HepG2 (cell line): ENCODE results near the gene CYSRT1. TPM values are rescaled to one million over a fixed set of nuclear protein-coding genes. Genes with fewer than 3 reads are reported as not detected.

Experiments used
- AGO1 ChIP-seq: fragments of 200-400 bp; formaldehyde crosslinking; IDR thresholded peaks from 2 replicates; pipeline ENCODE4 v1.6.1; 2017; ENCODE audit warnings: mild to moderate bottlenecking, low read depth, low read length, moderate library complexity; ENCODE audit not compliant: poor library complexity, severe bottlenecking
- CEBPG ChIP-seq: IDR thresholded peaks from 2 replicates; pipeline ENCODE4 v1.6.1; 2016
- ETV5 ChIP-seq: IDR thresholded peaks from 2 replicates; pipeline ENCODE4 v1.6.1; 2018; ENCODE audit warnings: missing biosample characterization, missing genetic modification reagents, inconsistent platforms, borderline replicate concordance
- HOXA9 ChIP-seq: sonication (generic); formaldehyde crosslinking; IDR thresholded peaks from 2 replicates; pipeline ENCODE4 v1.8.1; 2022; ENCODE audit warnings: missing genetic modification reagents, mild to moderate bottlenecking, moderate library complexity, borderline replicate concordance
- LCORL ChIP-seq, 2 experiments: fragments of 450-650 bp in 1 of 2; sonication (generic) in 1 of 2; formaldehyde crosslinking in 1 of 2; IDR thresholded peaks; 2 replicates each; pipeline versions ENCODE4 v1.5.0 to v1.6.1; 2017 to 2020; ENCODE audit warnings: antibody characterized with exemption in 1 of 2, missing genetic modification reagents in 1 of 2
- RARA ChIP-seq: IDR thresholded peaks from 2 replicates; pipeline ENCODE4 v1.6.1; 2016; ENCODE audit warnings: missing genetic modification reagents, missing compliant biosample characterization
- SIN3A ChIP-seq: IDR thresholded peaks from 2 replicates; pipeline ENCODE4 v1.6.1; 2011; ENCODE audit warnings: low read depth, mild to moderate bottlenecking, control low read depth, low read length, borderline replicate concordance
- TBX3 ChIP-seq: fragments of 450-650 bp; IDR thresholded peaks from 2 replicates; pipeline ENCODE4 v1.6.1; 2017; ENCODE audit warnings: antibody characterized with exemption, mild to moderate bottlenecking, inconsistent platforms, borderline replicate concordance
- ZFY ChIP-seq: sonication (generic); formaldehyde crosslinking; IDR thresholded peaks from 2 replicates; pipeline ENCODE4 v1.4.0; 2020; ENCODE audit warnings: missing genetic modification reagents
- ZKSCAN8 ChIP-seq: IDR thresholded peaks from 2 replicates; pipeline ENCODE4 v1.6.1; 2016; ENCODE audit warnings: borderline replicate concordance, missing genetic modification reagents, missing compliant biosample characterization
- ZNF180 ChIP-seq: sonication (generic); formaldehyde crosslinking; IDR thresholded peaks from 2 replicates; pipeline ENCODE4 v1.4.0; 2020; ENCODE audit warnings: low read depth, missing genetic modification reagents, borderline replicate concordance
- ZNF446 ChIP-seq: sonication (generic); formaldehyde crosslinking; IDR thresholded peaks from 2 replicates; pipeline ENCODE4 v1.5.0; 2020; ENCODE audit warnings: mild to moderate bottlenecking, missing genetic modification reagents
- ZNF567 ChIP-seq: sonication (generic); formaldehyde crosslinking; IDR thresholded peaks from 2 replicates; pipeline ENCODE4 v1.8.1; 2023; ENCODE audit warnings: mild to moderate bottlenecking, missing genetic modification reagents, borderline replicate concordance
- ZNF569 ChIP-seq: sonication (generic); formaldehyde crosslinking; IDR thresholded peaks from 2 replicates; pipeline ENCODE4 v1.5.0; 2020; ENCODE audit warnings: mild to moderate bottlenecking, missing genetic modification reagents, moderate library complexity, borderline replicate concordance
- ZNF879 ChIP-seq: sonication (generic); formaldehyde crosslinking; IDR thresholded peaks from 2 replicates; pipeline ENCODE4 v1.8.1; 2023; ENCODE audit warnings: missing genetic modification reagents
- ZSCAN20 ChIP-seq: sonication (generic); formaldehyde crosslinking; IDR thresholded peaks from 2 replicates; pipeline ENCODE4 v1.4.0; 2020; ENCODE audit warnings: missing genetic modification reagents, mild to moderate bottlenecking, borderline replicate concordance
- polyA plus RNA-seq, 8 experiments: library from polyadenylated mRNA; depleted of rRNA in 3 of 8; stranded (reverse) in 7 of 8; unstranded in 1 of 8; fragments of >200 nt; fragmentation: Illumina TruSeq in 4 of 8; extraction: Trizol in 4 of 8; gene quantifications; 2 replicates each; pipeline versions ENCODE4 v1.2.1 to v1.2.3, GENCODE V29; 2011 to 2016; ENCODE audit warnings: low read depth in 4 of 8, missing spikeins in 1 of 8, mixed read lengths in 1 of 8; ENCODE audit not compliant: insufficient read depth in 1 of 8
- total RNA-seq, 5 experiments: library from RNA; depleted of rRNA; stranded (reverse); fragments of >200 nt; fragmentation: Illumina TruSeq; extraction: Trizol; gene quantifications; 2 replicates each; pipeline ENCODE4 v1.2.3, GENCODE V29; 2016; ENCODE audit warnings: low read depth in 1 of 5
- TF ChIP-seq, protein P1 (sequence below): sonication (generic); formaldehyde crosslinking; IDR thresholded peaks from 2 replicates; pipeline ENCODE4 v1.5.1; 2020; ENCODE audit warnings: mild to moderate bottlenecking, missing genetic modification reagents, moderate library complexity
- TF ChIP-seq, protein P2 (sequence below): IDR thresholded peaks from 2 replicates; pipeline ENCODE4 v1.6.1; 2016; ENCODE audit warnings: mild to moderate bottlenecking

Gene CYSRT1
- total and polyA plus RNA-seq, 2 of the 13 experiments (the other 11 are each of a cell fraction or from before 2014, with no cell fraction given): 1.5 to 2.1 TPM

GRCh38 chr9:137247135-137247915 lies 22.4 kb downstream of the CYSRT1 start (continued):
- TF ChIP-seq, protein P1, sequence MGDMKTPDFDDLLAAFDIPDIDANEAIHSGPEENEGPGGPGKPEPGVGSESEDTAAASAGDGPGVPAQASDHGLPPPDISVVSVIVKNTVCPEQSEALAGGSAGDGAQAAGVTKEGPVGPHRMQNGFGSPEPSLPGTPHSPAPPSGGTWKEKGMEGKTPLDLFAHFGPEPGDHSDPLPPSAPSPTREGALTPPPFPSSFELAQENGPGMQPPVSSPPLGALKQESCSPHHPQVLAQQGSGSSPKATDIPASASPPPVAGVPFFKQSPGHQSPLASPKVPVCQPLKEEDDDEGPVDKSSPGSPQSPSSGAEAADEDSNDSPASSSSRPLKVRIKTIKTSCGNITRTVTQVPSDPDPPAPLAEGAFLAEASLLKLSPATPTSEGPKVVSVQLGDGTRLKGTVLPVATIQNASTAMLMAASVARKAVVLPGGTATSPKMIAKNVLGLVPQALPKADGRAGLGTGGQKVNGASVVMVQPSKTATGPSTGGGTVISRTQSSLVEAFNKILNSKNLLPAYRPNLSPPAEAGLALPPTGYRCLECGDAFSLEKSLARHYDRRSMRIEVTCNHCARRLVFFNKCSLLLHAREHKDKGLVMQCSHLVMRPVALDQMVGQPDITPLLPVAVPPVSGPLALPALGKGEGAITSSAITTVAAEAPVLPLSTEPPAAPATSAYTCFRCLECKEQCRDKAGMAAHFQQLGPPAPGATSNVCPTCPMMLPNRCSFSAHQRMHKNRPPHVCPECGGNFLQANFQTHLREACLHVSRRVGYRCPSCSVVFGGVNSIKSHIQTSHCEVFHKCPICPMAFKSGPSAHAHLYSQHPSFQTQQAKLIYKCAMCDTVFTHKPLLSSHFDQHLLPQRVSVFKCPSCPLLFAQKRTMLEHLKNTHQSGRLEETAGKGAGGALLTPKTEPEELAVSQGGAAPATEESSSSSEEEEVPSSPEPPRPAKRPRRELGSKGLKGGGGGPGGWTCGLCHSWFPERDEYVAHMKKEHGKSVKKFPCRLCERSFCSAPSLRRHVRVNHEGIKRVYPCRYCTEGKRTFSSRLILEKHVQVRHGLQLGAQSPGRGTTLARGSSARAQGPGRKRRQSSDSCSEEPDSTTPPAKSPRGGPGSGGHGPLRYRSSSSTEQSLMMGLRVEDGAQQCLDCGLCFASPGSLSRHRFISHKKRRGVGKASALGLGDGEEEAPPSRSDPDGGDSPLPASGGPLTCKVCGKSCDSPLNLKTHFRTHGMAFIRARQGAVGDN (CRISPR knock-in tag): peak; percentile 59
- TF ChIP-seq SIN3A: peak; percentile 29; the same call in 1 of the 2 replicates
- TF ChIP-seq TBX3: no peak
- no peak for TF ChIP-seq HOXA9 (CRISPR knock-in tag)
- no peak for TF ChIP-seq ZSCAN20
- TF ChIP-seq CEBPG (CRISPR knock-in tag): 0 out of 2 replicates have a peak, but pooled peaks have one; percentile 26
- TF ChIP-seq ZNF180: no peak
- peak; percentile 16; the same call in 1 of the 2 replicates for TF ChIP-seq RARA (CRISPR knock-in tag)
- TF ChIP-seq AGO1: peak; percentile 68
- TF ChIP-seq ZKSCAN8 (CRISPR knock-in tag): no peak
- peak; percentile 43; the same call in 1 of the 2 replicates for TF ChIP-seq ETV5 (CRISPR knock-in tag)
- no peak for TF ChIP-seq ZNF569
- no peak for TF ChIP-seq LCORL (IDR thresholded peaks at IDR 0.05)
- TF ChIP-seq LCORL (CRISPR knock-in tag; IDR thresholded peaks at IDR 0.05): 0 out of 2 replicates have a peak, but pooled peaks have one; percentile 20
- no peak for TF ChIP-seq ZNF879
- peak; percentile 42; the same call in 1 of the 2 replicates for TF ChIP-seq ZFY (CRISPR knock-in tag)
- TF ChIP-seq ZNF567 (CRISPR knock-in tag): no peak
- peak; percentile 34; the same call in 1 of the 2 replicates for TF ChIP-seq ZNF446 (CRISPR knock-in tag)
- TF ChIP-seq, protein P2, sequence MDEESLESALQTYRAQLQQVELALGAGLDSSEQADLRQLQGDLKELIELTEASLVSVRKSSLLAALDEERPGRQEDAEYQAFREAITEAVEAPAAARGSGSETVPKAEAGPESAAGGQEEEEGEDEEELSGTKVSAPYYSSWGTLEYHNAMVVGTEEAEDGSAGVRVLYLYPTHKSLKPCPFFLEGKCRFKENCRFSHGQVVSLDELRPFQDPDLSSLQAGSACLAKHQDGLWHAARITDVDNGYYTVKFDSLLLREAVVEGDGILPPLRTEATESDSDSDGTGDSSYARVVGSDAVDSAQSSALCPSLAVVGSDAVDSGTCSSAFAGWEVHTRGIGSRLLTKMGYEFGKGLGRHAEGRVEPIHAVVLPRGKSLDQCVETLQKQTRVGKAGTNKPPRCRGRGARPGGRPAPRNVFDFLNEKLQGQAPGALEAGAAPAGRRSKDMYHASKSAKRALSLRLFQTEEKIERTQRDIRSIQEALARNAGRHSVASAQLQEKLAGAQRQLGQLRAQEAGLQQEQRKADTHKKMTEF (CRISPR knock-in tag): no peak
